Lung (tissue), 12 donors: ENCODE results near the gene UGT1A8. TPM values are rescaled to one million over a fixed set of nuclear protein-coding genes. Genes with fewer than 3 reads are reported as not detected.
"Not testable (repeated sequence)": the region's sequence is repeated elsewhere in the genome, so short reads cannot be mapped to it uniquely, and the experiment has no call there.

Source experiments
- ATAC-seq: fragments of 200-7000 bp; cut with Tn5 transposase; one replicate; pipeline ENCODE4 v1.9.1; 2020; ENCODE audit warnings: moderate number of reproducible peaks; ENCODE audit not compliant: insufficient read depth, low FRiP score
- DNase-seq, 3 donors: peaks; one replicate each; pipeline ENCODE4 v3.0.0-alpha.2; 2013 to 2017
- H3K27ac ChIP-seq, 2 donors: one replicate each; pipeline ENCODE4 v1.5.1; 2013; ENCODE audit warnings: mild to moderate bottlenecking in 2 of 2, moderate library complexity in 2 of 2, control low read depth in 1 of 2, inconsistent platforms in 1 of 2, low read depth in 1 of 2, low read length in 1 of 2
- H3K27me3 ChIP-seq, 3 donors: one replicate each; pipeline ENCODE4 v1.5.1; 2013; ENCODE audit warnings: low read length in 2 of 3; ENCODE audit not compliant: control insufficient read depth in 3 of 3, insufficient read depth in 3 of 3
- H3K36me3 ChIP-seq, 4 donors: one replicate each; pipeline ENCODE4 v1.5.1; 2013; ENCODE audit warnings: low read length in 4 of 4, mild to moderate bottlenecking in 1 of 4, moderate library complexity in 1 of 4; ENCODE audit not compliant: control insufficient read depth in 4 of 4, insufficient read depth in 4 of 4
- H3K4me1 ChIP-seq, 5 donors: one replicate each; pipeline ENCODE4 v1.5.1; 2013; ENCODE audit warnings: low read length in 5 of 5, mild to moderate bottlenecking in 2 of 5, moderate library complexity in 1 of 5; ENCODE audit not compliant: control insufficient read depth in 5 of 5, insufficient read depth in 5 of 5
- H3K4me3 ChIP-seq: one replicate; pipeline ENCODE4 v1.5.1; 2013; ENCODE audit warnings: mild to moderate bottlenecking, control low read depth, moderate library complexity
- H3K9ac ChIP-seq, 2 donors: one replicate each; pipeline ENCODE4 v1.5.1; 2013; ENCODE audit warnings: low read length in 2 of 2, control low read depth in 1 of 2; ENCODE audit not compliant: insufficient read depth in 1 of 2
- H3K9me3 ChIP-seq, 4 donors: one replicate each; pipeline ENCODE4 v1.5.1; 2013; ENCODE audit warnings: low read length in 3 of 4, mild to moderate bottlenecking in 1 of 4, moderate library complexity in 1 of 4; ENCODE audit not compliant: control insufficient read depth in 4 of 4, insufficient read depth in 3 of 4
- WGBS, 2 donors: extraction: QIAGEN DNeasy Blood & Tissue Kit; methylation state at CpG; one replicate each; pipeline ENCODE4 v1.1.7; 2013; 5-methylcytosine and 5-hydroxymethylcytosine counted together
- polyA plus RNA-seq, 2 donors: library from polyadenylated mRNA; stranded (reverse); fragments of 200-250 nt; gene quantifications; one replicate each; pipeline ENCODE4 v1.2.1, GENCODE V29; 2013
- total RNA-seq, 2 donors: library from RNA; depleted of rRNA in 1 of 2; stranded (reverse); fragments of >200 nt in 1 of 2; gene quantifications; one replicate each; pipeline ENCODE4 v1.2.1, GENCODE V29; 2014 to 2021
- TF ChIP-seq, protein P1 (sequence below): IDR thresholded peaks from 2 replicates; pipeline ENCODE4 v1.5.1; 2012; ENCODE audit warnings: mild to moderate bottlenecking; ENCODE audit errors: control extremely low read depth, extremely low read depth
- donor health status: control.
- donor health status: control.
- donor health status: Bipolar disorder and iron deficiency.
- donor health status: healthy.
- donor health status: DM: yes; HTN: yes; CAD: no.

UGT1A8 gene
- total and polyA plus RNA-seq, 4 donors, result 0.26 TPM; not detected in 3

DNA sequence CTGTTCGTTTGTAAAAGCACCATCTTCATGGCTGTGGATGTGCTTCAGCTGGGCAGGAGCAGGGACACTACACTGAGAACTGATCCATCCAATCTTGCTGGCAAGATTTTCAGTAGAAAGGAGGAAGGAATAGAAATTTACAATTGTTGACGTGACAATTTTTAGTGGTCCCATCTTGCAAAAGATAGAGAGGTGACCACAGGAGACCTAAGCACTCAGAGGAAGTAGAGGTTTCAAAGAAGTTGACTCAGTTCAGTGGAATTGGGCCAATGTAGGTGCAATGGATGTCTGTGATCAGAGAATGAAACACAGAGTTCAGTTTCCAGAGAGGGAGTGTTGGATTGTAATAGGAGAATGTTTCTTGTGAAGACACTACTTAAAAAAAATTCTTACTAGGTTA lies 96.7 kb downstream of the UGT1A8 start:
- Histone ChIP-seq H3K36me3 (no peaks in the 10 kb centered on the region), H3K9me3 (no peaks in the 10 kb centered on the region), H3K27me3 (no peaks in the 10 kb centered on the region), H3K4me3 (no peak overlapping the region), H3K27ac (no peak overlapping the region), H3K4me1 (no peaks in the 10 kb centered on the region), H3K9ac (no peak overlapping the region)
- DNase-seq, result no peak
- TF ChIP-seq, protein P1, sequence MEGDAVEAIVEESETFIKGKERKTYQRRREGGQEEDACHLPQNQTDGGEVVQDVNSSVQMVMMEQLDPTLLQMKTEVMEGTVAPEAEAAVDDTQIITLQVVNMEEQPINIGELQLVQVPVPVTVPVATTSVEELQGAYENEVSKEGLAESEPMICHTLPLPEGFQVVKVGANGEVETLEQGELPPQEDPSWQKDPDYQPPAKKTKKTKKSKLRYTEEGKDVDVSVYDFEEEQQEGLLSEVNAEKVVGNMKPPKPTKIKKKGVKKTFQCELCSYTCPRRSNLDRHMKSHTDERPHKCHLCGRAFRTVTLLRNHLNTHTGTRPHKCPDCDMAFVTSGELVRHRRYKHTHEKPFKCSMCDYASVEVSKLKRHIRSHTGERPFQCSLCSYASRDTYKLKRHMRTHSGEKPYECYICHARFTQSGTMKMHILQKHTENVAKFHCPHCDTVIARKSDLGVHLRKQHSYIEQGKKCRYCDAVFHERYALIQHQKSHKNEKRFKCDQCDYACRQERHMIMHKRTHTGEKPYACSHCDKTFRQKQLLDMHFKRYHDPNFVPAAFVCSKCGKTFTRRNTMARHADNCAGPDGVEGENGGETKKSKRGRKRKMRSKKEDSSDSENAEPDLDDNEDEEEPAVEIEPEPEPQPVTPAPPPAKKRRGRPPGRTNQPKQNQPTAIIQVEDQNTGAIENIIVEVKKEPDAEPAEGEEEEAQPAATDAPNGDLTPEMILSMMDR, result no peak
- 56 to 73% methylated on average over 2 of the region's 2 CpGs for WGBS, 2 donors
- ATAC-seq, result no peak

GRCh38 chr2:233718552-233718951 lies 101.1 kb downstream of the UGT1A8 start, which contains the start of gene UGT1A4:
Gene UGT1A4, plus strand, starts transcription at chr2:233718736. Its CDS starts 85 bp downstream, at chr2:233718821.
- H3K9me3 ChIP-seq, result no peaks in the 10 kb centered on the region
- DNase-seq (no peak), ATAC-seq (no peak)
- WGBS, 2 donors, result 87 to 90% methylated on average over 7 of the region's 7 CpGs
- no peak within 1 kb of the TSS for H3K27ac ChIP-seq
- H3K9ac ChIP-seq, result no peak within 1 kb of the TSS
- no peaks in the 10 kb centered on the region for H3K36me3 ChIP-seq
- peaks cover 0 to 5% (median 0%) of the 10 kb centered on the region in 3 donors for H3K27me3 ChIP-seq
- TF ChIP-seq, protein P1, result no peak
- H3K4me3 ChIP-seq, result no peak within 1 kb of the TSS
- no peaks in the 10 kb centered on the region for H3K4me1 ChIP-seq

- ATAC-seq (no peak), DNase-seq (no peak)
- H3K9ac ChIP-seq, result no peak within 1 kb of the TSS
- WGBS, 2 donors, result 77 to 92% methylated on average over 8 of the region's 8 CpGs
- peaks cover 0 to 4% (median 0%) of the 10 kb centered on the region in 4 donors for H3K9me3 ChIP-seq
- no peak within 1 kb of the TSS for H3K27ac ChIP-seq
- H3K4me3 ChIP-seq, result no peak within 1 kb of the TSS
- no peaks in the 10 kb centered on the region for H3K4me1 ChIP-seq
- H3K27me3 ChIP-seq, result no peaks in the 10 kb centered on the region
- H3K36me3 ChIP-seq, result no peaks in the 10 kb centered on the region
- TF ChIP-seq, protein P1, result no peak
These were observed 111.4 kb downstream of the UGT1A8 start, which contains the start of gene UGT1A3 for GRCh38 chr2:233728723-233729301. Gene UGT1A3, plus strand, starts transcription at chr2:233729042. Its CDS starts 85 bp downstream, at chr2:233729127.

DNA sequence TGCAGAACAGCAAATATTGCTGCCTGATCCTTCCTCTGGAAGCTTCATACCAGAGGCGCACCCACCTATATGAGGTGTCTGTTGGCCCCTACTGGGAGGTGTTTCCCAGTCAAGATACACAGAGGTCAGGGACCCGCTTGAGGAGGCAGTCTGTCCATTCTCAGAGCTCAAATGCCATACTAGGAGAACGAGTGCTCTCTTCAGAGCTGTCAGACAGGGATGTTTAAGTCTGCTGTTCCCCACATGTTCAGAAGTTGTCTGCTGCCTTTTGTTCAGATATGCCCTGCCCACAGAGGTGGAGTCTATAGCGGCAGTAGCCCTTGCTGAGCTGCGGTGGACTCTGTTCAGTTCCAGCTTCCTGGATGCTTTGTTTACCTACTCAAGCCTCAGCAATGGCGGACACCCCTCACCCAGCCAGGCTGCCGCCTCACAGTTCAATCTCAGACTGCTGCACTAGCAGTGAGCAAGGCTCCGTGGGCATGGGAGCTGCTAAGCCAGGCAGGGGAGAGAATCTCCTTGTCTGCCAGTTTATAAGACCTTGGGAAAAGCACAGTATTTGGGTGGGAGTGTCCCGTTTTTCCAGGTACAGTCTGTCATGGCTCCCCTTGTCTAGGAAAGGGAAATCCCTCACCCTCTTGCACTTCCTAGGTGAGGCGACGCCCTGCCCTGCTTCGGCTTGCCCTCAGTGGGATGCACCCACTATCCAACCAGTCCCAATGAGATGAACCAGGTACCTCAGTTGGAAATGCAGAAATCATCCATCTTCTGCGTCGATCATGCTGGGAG lies 119.6 kb downstream of the UGT1A8 start:
- H3K27me3 ChIP-seq, H3K27ac ChIP-seq, DNase-seq, H3K36me3 ChIP-seq, H3K4me3 ChIP-seq, H3K9ac ChIP-seq, H3K9me3 ChIP-seq, H3K4me1 ChIP-seq, ATAC-seq: not testable (repeated sequence)
- WGBS, 2 donors, result 83 to 89% methylated on average over 14 of the region's 14 CpGs
